Body of pancreas (tissue), 4 donors: ENCODE results near the gene ADAMTS6.
A peak's percentile ranks its signal among the peaks of the same experiment; 100 is the strongest.

Source experiments
- POLR2A ChIP-seq, 3 donors: fragments of 450-650 bp; IDR thresholded peaks; one replicate each; pipeline ENCODE4 v1.6.1; 2016; ENCODE audit warnings: antibody characterized with exemption in 3 of 3, mild to moderate bottlenecking in 2 of 3
- TF ChIP-seq, protein P1 (sequence below), 7 experiments: fragments of 450-650 bp in 4 of 7; fragments of 200-600 bp in 3 of 7; sonication (generic) in 3 of 7; IDR thresholded peaks; one replicate each; pipeline ENCODE4 v1.5.1; 2016 to 2019; ENCODE audit warnings: antibody characterized with exemption in 7 of 7

DNA sequence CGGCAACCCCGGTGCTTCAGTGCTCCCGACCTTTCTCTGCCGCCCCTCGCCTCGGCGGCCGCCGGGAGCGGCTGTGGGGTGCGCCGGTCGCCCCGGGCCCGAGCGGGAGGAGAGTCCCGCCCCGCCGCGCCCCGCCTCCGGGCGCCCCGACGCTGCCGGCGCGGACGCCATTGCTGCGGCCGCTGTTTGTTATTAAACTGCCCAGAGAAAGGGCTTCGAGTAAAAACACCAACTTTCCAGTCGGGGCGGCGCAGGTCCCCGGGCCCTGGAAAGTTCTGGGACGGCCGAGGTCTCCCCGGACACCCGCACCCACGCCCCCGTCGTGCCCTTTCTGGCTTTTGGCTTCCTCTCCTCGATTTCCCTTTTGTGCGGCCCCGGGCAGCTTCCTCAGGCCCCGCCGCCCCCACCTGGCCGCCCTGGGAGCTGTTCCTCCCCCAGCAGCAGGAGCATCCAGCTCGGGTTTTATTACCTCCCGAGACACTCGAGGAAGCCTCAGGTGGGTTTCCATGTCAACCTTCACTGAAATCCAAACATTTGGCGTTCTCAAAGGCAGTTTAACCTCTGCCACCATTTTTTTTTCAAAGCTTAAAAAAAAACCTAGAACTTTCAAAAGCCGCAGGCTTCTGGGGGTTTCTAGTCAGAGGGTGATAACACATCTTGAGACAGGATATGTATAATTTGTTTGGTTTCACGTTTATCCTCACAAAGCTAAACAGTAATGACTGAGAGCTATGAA is 378.6 kb downstream of the ADAMTS6 start:
- TF ChIP-seq, protein P1, sequence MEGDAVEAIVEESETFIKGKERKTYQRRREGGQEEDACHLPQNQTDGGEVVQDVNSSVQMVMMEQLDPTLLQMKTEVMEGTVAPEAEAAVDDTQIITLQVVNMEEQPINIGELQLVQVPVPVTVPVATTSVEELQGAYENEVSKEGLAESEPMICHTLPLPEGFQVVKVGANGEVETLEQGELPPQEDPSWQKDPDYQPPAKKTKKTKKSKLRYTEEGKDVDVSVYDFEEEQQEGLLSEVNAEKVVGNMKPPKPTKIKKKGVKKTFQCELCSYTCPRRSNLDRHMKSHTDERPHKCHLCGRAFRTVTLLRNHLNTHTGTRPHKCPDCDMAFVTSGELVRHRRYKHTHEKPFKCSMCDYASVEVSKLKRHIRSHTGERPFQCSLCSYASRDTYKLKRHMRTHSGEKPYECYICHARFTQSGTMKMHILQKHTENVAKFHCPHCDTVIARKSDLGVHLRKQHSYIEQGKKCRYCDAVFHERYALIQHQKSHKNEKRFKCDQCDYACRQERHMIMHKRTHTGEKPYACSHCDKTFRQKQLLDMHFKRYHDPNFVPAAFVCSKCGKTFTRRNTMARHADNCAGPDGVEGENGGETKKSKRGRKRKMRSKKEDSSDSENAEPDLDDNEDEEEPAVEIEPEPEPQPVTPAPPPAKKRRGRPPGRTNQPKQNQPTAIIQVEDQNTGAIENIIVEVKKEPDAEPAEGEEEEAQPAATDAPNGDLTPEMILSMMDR (IDR thresholded peaks at IDR 0.05) = peak in 1 of 7 experiments; percentile 31
- TF ChIP-seq POLR2A (IDR thresholded peaks at IDR 0.05) = peak in 2 of 3 donors; percentile 38 to 43
